Panc1 (cell line): ENCODE results near the gene TCOF1. TPM values are rescaled to one million over a fixed set of nuclear protein-coding genes. Genes with fewer than 3 reads are reported as not detected.

Source experiments
- ATAC-seq: fragments of 200-7000 bp; cut with Tn5 transposase; 2 replicates; pipeline ENCODE4 v1.9.1; 2020; ENCODE audit warnings: mild to moderate bottlenecking, moderate library complexity
- BruUV-seq: library from RNA; stranded (reverse); fragments of 400-500 nt; replicated peaks from 2 replicates; lab custom pipeline; 2021; lab: Mats Ljungman, UMichigan
- CTCF ChIA-PET: fragments of 300-600 bp; sonication (Branson Sonifier 250); formaldehyde crosslinking; loops from one replicate; lab custom pipeline; 2022; ENCODE audit warnings: antibody characterized with exemption; lab: Charles Lee
- POLR2A ChIA-PET: fragments of 300-600 bp; sonication (Branson Sonifier 250); formaldehyde crosslinking; loops from one replicate; lab custom pipeline; 2022; ENCODE audit warnings: antibody characterized with exemption; lab: Charles Lee
- DNase-seq: peaks from one replicate; pipeline ENCODE4 v3.0.0-alpha.2; 2010; ENCODE audit warnings: low read depth, low spot score
- H3K27ac ChIP-seq: 2 replicates; pipeline ENCODE4 v1.5.1; 2011; ENCODE audit warnings: mild to moderate bottlenecking, low read length, inconsistent platforms
- H3K27me3 ChIP-seq: fragments of 200-500 bp; sonication (Bioruptor generic); 2 replicates; pipeline ENCODE4 v1.6.0; 2014; ENCODE audit warnings: low read length, inconsistent platforms; ENCODE audit not compliant: control insufficient read depth, insufficient read depth
- H3K36me3 ChIP-seq: fragments of 200-500 bp; sonication (Bioruptor generic); 2 replicates; pipeline ENCODE4 v1.5.1; 2014; ENCODE audit warnings: inconsistent platforms, mild to moderate bottlenecking, low read length, moderate library complexity; ENCODE audit not compliant: control insufficient read depth, insufficient read depth
- H3K4me1 ChIP-seq: 2 replicates; pipeline ENCODE4 v1.5.1; 2011; ENCODE audit warnings: inconsistent platforms, mild to moderate bottlenecking, low read length, moderate library complexity; ENCODE audit not compliant: control insufficient read depth, insufficient read depth
- H3K4me3 ChIP-seq, 2 experiments: 2 replicates each; pipeline ENCODE4 v1.5.1; 2011 to 2012; ENCODE audit warnings: low read depth in 2 of 2, low read length in 2 of 2, mild to moderate bottlenecking in 2 of 2, inconsistent platforms in 1 of 2, moderate library complexity in 1 of 2
- H3K9me3 ChIP-seq: fragments of 200-500 bp; sonication (Bioruptor generic); 2 replicates; pipeline ENCODE4 v1.5.1; 2014; ENCODE audit warnings: low read depth, mild to moderate bottlenecking, inconsistent platforms, low read length, moderate library complexity; ENCODE audit not compliant: control insufficient read depth, insufficient read depth
- CTCF ChIP-seq: fragments of 450-650 bp; IDR thresholded peaks from 2 replicates; pipeline ENCODE4 v1.5.1; 2017; ENCODE audit warnings: mild to moderate bottlenecking
- POLR2AphosphoS5 ChIP-seq: IDR thresholded peaks from 2 replicates; pipeline ENCODE4 v1.6.1; 2012; ENCODE audit warnings: mild to moderate bottlenecking, low read depth, low read length, moderate library complexity
- REST ChIP-seq, 2 experiments: IDR thresholded peaks; 2 replicates each; pipeline ENCODE4 v1.6.1; 2011 to 2012; ENCODE audit warnings: low read depth in 2 of 2, control low read depth in 1 of 2, low read length in 1 of 2, mild to moderate bottlenecking in 1 of 2, moderate library complexity in 1 of 2; ENCODE audit not compliant: insufficient read depth in 1 of 2
- SIN3A ChIP-seq: IDR thresholded peaks from 2 replicates; pipeline ENCODE4 v1.6.1; 2012; ENCODE audit warnings: low read depth, mild to moderate bottlenecking, low read length, moderate library complexity, borderline replicate concordance; ENCODE audit not compliant: insufficient read depth
- TCF7L2 ChIP-seq: IDR thresholded peaks from 2 replicates; pipeline ENCODE4 v1.6.1; 2011; ENCODE audit warnings: mild to moderate bottlenecking, low read depth, low read length, inconsistent platforms
- in situ Hi-C: cut with HindIII; loops from 2 replicates; pipeline ENCODE4 v1.10.0; 2016; ENCODE audit warnings: low sequenced_read_pairs, low pct_unique_long_range_greater_than_20kb
- intact Hi-C: fragments of 100-400 bp; cut with micrococcal nuclease; formaldehyde crosslinking; loops from one replicate; pipeline ENCODE4 v1.10.0; 2022; ENCODE audit not compliant: unreplicated experiment
- total RNA-seq: library from RNA; stranded (reverse); gene quantifications from one replicate; pipeline ENCODE4 v1.2.1, GENCODE V29; 2021; ENCODE audit not compliant: unreplicated experiment

TCOF1 gene
- total RNA-seq, 1 experiment from 2014 or later: 92.8 TPM

- H3K9me3 ChIP-seq: no peaks in the 10 kb centered on the region
Observed at GRCh38 chr5:150342583-150342982, 14.9 kb upstream of the TCOF1 start.

GRCh38 chr5:150343994-150344631 lies 13.4 kb upstream of the TCOF1 start:
- DNase-seq (no peak), ATAC-seq (0 out of 2 replicates have a peak, but pooled peaks have one; percentile 28)
- Histone ChIP-seq H3K4me3 (no peak overlapping the region), H3K36me3 (no peaks in the 10 kb centered on the region), H3K4me1 (peaks cover 4% of the 10 kb centered on the region; the same call in 1 of the 2 replicates), H3K9me3 (no peaks in the 10 kb centered on the region), H3K27me3 (no peaks in the 10 kb centered on the region), H3K27ac (peak overlapping the region; percentile 36; the same call in 1 of the 2 replicates)
- ChIA-PET CTCF (no interaction called here), POLR2A (no interaction called here)
- intact Hi-C loops: no loop called here
- in situ Hi-C loops: no loop called here
- no peak for TF ChIP-seq TCF7L2
- TF ChIP-seq SIN3A: no peak
- no peak for TF ChIP-seq REST (IDR thresholded peaks at IDR 0.05; ENCODE audit: insufficient read depth in 1 of 2, low read depth in 2 of 2, low read length in 1 of 2)
- TF ChIP-seq CTCF: no peak
- no peak for TF ChIP-seq POLR2AphosphoS5
- no TSS peak for BruUV-seq

More at GRCh38 chr5:150342583-150342982, 14.9 kb upstream of the TCOF1 start:
- ATAC-seq (no peak), DNase-seq (no peak)
- H3K27ac ChIP-seq: no peak overlapping the region
- TF ChIP-seq TCF7L2 (no peak), CTCF (no peak), POLR2AphosphoS5 (no peak), REST (IDR thresholded peaks at IDR 0.05; ENCODE audit: insufficient read depth in 1 of 2, low read depth in 2 of 2, low read length in 1 of 2) (no peak), SIN3A (no peak)
- H3K4me1 ChIP-seq: peaks cover 4% of the 10 kb centered on the region; the same call in 1 of the 2 replicates
- H3K27me3 ChIP-seq: no peaks in the 10 kb centered on the region
- H3K36me3 ChIP-seq: no peaks in the 10 kb centered on the region
- intact Hi-C loops (no loop called here), in situ Hi-C loops (no loop called here)
- no TSS peak for BruUV-seq
- ChIA-PET POLR2A (no interaction called here), CTCF (interaction anchor here (0.7 kb wide), 1 partner anchor 19 kb away, joined by 3 read pairs; no protein-coding TSS in a partner anchor)
- no peak overlapping the region for H3K4me3 ChIP-seq
